Measurements from ENCODE around the gene BBS9.

GRCh38 chr7:33619264-33619663 is 489.9 kb downstream of the BBS9 start:
- TF ChIP-seq CTCF (IDR thresholded peaks at IDR 0.05; ENCODE audit: extremely low read depth in 1 of 2, insufficient read depth in 1 of 2, low read depth in 1 of 2, low read length in 2 of 2), result no peak
- TF ChIP-seq MAX (IDR thresholded peaks at IDR 0.05; ENCODE audit: insufficient read depth, insufficient read length), result no peak
- no peak for TF ChIP-seq EZH2 (IDR thresholded peaks at IDR 0.05; ENCODE audit: borderline replicate concordance, low read depth, low read length, severe bottlenecking)

Data from endothelial cell of umbilical vein (primary cell).